ENCODE data around the gene CFAP69.
"Not testable (repeated sequence)": the region's sequence is repeated elsewhere in the genome, so short reads cannot be mapped to it uniquely, and the experiment has no call there.

Gene CFAP69

GRCh38 chr7:90276033-90276728, 31.2 kb downstream of the CFAP69 start:
- no peak for DNase-seq

GRCh38 chr7:90288154-90288553, 43.2 kb downstream of the CFAP69 start:
- DNase-seq: no peak

GRCh38 chr7:90290244-90291113, 45.5 kb downstream of the CFAP69 start:
- no peak for DNase-seq

DNA sequence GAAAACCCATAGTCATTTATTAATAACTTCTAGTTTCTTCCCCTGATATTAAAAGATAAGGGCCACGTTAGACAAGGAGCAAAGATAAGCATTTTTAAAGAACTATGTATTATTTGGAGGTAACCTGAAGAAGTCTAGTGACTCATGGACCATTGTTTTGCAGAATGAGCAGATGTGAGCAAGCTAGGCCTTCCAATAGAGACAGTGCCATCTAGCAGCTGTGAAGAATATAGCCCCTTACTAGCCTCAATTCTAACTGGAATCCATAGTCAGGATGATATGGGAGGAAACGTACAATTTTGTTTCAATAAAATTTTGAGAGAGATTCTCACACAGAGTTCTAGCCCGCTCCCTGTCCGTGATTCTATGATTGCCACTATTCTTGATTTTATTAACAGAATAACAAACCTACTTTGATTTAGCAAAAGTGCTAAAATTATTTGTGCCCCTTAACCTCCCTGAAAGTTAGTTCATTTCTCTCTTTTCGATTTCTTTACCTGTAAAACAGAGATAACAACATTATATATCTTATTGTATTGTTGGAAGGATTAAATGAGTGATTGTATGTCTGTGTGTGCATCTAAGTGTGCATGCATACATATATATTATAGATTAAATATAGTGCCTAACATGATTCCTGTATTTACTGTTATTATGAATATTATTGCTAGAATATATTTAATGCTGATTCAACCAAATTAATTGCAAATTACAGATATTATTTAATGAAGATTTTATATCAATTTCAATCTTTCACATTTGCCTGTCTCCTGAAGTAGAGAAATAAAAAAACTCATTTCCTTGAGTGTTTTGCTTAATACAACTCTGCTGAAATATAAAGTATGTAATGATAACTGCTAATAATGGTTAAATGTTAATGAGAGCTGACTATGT, 53.4 kb downstream of the CFAP69 start:
- DNase-seq: no peak

- no peak for DNase-seq
Observed at GRCh38 chr7:90303241-90303640, 58.3 kb downstream of the CFAP69 start.

DNA sequence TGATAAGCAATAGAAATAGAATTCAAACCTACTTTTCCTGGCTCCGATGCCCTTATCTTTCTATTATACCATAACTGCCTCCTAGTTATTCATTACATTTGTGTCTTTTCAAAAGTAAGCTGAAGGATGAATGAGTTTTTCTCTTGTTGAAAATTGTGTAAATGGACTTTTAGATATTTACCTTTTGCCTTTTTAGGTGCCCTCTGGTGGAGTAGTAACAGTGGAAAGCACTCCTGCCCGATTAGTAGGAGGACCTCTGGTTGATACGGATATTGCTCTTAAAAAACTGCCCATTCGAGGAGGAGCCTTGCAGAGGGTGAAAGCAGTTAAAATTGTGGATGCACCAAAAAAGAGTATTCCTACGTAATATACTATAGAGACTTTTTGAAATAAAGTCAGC, 64.9 kb downstream of the CFAP69 start:
- DNase-seq: no peak

- DNase-seq: no peak
Observed at GRCh38 chr7:90311175-90311574, 66.2 kb downstream of the CFAP69 start.

DNA sequence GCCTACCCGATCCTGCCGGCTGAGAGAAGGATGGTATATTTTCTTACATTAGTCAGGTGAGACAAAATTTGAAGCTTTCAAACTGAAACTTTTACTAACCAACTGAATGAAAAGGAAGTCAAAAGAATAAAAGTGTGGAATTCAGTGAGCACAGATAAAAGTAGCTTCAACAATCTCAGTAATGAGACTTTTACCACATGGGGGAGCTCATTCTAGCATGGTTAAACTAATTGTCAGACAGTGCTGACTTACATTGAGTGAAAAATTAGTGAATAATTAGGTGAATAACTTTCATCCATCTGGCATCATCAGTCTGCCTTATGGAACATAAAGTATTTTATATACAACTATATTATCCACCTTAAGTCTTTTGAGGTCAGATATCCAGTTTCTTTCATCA, 67.8 kb downstream of the CFAP69 start:
- no peak for DNase-seq

DNA sequence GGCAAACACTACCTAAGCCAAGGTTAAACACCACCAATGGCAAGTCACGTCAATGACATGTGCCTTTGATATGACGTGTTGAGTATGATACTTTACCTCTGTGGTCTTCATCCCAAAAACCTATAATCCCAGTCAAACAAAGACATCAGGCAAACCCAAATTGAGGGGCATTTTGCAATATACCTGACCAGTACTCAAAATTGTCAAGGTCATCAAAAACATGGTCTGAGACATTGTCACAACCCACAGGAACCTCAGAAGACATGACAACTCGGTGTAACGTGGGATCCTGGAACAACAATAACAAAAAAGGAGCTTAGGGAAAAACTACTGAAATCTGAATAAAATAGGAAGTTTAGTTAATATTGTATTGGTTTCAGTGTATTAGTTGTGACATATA, 68.9 kb downstream of the CFAP69 start:
- no peak for DNase-seq

DNA sequence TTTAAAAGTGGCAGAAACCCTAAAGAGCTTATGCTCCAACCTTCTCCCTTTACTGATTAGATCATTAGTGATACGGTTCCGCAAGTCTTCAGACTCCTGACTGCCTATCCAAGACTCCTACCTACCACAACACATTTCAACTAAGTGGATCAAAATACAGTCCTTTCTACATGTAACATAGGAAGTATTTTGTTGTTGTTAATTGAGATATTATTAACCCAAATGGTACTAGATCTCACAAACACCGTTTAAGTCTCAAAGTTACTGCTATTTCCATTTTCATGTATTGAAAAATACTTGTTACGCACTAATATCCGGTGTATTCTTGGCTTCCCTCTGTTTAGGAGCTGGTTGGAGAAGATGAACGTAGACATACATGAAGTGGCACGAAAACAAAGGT, 75.0 kb downstream of the CFAP69 start:
- no peak for DNase-seq

DNA sequence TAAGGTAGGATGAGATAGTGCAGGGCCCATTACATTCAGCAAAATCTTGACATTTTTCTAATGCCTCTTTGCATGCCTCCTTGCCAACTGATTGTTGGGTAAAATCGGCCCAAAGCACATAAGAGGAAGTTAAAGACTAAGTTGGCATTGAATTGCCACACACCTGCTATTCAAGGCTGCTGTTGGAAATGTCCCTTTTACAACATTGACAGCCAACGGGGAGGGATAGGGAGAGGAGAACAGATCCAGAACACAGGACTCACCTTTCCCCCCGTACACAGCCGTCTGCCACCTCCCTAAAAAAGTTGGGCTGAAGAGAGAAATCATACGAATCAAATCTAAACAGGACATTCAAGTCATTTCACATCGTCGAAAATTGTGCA, 75.4 kb downstream of the CFAP69 start:
- DNase-seq: no peak

- DNase-seq: peak; percentile 76
Observed at GRCh38 chr7:90320801-90321494, 76.0 kb downstream of the CFAP69 start, which contains the start of gene FAM237B. TSS of gene FAM237B (minus strand) at chr7:90321304. CDS start at chr7:90319748, 1,556 bp downstream.

DNA sequence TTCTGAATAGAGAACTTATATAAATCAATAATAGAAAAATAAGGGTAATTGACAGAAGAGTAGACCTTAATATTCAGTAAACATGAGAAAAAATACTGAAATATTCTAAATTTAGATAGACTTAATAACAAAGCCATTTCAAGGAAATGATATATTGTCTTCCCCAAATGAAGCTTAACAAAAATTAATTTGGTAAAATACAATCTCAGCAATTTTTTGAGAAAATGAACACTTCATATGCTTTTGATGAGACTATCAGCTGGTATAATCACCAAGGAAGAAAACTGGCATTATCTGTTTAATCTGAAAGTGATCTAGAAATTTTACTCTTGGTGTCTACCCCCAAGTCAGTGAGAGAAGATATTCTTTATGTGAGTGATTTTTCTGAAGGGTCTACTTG, 77.9 kb downstream of the CFAP69 start:
- DNase-seq: no peak

GRCh38 chr7:90326500-90326899, 81.5 kb downstream of the CFAP69 start:
- no peak for DNase-seq

- DNase-seq: no peak
Observed at GRCh38 chr7:90334193-90334843, 89.3 kb downstream of the CFAP69 start.

GRCh38 chr7:90334926-90335325, 90.0 kb downstream of the CFAP69 start:
- not testable (repeated sequence) for DNase-seq

GRCh38 chr7:90337106-90337505, 92.1 kb downstream of the CFAP69 start:
- DNase-seq: no peak

DNA sequence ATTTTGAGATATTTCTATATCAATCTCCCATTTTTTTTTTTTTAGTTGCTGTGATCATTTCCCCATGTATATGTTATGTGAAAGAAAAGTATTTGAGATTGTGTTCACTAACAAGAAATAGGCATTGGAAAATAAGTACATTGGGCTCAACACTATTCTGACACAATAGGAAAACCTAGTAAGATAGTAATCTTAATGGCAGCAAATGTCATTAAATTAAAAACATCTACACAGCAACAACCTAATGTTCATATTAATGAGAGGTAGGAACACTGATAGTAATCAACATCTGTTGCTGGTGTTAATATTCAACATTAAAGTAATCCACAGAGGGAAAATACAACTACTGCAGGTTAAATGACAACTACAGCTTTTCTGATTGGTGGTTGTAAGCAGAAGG, 100.0 kb downstream of the CFAP69 start:
- no peak for DNase-seq

DNA sequence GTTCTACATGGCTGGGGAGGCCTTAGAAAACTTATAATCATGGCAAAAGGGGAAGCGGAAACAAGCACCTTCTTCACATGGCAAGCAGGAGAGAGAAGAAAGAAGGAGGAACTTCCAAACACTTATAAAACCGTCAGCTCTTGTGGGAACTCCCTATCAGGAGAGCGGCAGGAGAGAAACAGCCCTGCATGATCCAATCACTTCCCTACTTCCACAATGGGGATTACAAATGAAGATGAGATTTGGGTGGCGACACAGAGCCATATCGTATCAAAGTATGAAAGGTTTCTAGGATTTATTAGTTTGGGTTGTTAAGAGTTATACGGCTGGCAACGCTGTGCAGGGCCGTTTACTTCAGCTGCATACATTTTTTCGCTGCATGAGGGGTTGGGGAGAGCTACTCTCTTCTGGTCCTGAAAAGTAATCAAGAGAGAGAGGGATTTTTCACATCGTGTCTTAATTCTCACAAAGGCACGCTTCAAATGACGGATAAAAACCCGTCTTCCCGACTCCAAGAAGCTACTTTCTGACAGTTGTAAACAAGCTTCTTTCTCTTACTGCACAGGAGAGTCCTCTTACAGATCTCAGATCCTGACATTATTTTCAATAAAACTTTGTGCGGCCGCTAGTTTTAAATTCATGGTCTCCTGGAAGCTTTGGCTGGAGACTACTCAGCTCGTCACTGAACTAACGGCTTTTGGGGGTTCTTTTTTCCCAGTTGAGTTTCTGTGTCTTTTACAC, 100.8 kb downstream of the CFAP69 start:
- DNase-seq: no peak

GRCh38 chr7:90346336-90347125, 101.6 kb downstream of the CFAP69 start, which contains the start of gene GTPBP10:
TSS of gene GTPBP10 (plus strand) at chr7:90346716. CDS start at chr7:90346742, 26 bp downstream.
- peak; percentile 98 for DNase-seq
